ENCODE measurements around the gene SYNE2.
"Not testable (repeated sequence)": the region's sequence is repeated elsewhere in the genome, so short reads cannot be mapped to it uniquely, and the experiment has no call there.

Gene SYNE2

DNA sequence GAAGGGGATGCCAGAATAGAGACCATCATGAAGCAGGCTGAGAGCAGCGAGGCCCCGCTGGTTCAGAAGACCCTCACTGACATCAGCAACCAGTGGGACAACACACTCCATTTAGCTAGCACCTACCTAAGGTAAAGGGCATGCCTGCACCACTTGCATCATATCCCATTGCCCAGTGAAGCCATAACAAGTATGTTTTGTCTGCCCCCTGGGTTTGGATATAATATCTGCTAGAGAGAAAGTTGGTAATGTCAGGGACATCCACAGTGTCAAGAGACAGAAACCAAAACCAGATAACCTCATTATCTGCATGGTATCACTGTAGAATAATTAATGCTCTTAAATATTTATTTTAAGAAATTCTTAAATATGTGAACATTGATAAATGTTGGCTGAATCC lies 173.8 kb downstream of the SYNE2 start:
- no peak for DNase-seq

DNA sequence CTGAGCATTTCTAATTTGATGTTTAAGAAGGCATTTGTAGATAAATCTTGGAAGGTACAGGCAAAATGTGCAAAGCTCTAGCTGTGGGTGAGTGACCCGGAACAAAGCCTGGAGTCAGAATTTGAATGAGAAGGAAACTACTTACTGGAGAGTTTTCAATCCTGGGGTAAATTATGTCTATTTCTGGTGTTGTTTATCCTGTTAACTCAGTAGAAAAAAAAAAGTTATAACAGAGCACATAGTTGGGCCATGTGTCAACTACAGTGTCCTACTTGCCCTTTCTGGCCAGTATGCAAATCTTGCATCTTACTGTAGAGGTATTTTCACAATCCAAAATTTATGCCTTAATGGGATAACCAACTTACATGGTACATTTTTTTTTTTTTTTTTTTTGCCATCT lies 182.3 kb downstream of the SYNE2 start:
- DNase-seq = no peak

GRCh38 chr14:64037869-64038745 lies 185.3 kb downstream of the SYNE2 start:
- DNase-seq = not testable (repeated sequence)

GRCh38 chr14:64038841-64039542 lies 186.2 kb downstream of the SYNE2 start:
- no peak for DNase-seq

DNA sequence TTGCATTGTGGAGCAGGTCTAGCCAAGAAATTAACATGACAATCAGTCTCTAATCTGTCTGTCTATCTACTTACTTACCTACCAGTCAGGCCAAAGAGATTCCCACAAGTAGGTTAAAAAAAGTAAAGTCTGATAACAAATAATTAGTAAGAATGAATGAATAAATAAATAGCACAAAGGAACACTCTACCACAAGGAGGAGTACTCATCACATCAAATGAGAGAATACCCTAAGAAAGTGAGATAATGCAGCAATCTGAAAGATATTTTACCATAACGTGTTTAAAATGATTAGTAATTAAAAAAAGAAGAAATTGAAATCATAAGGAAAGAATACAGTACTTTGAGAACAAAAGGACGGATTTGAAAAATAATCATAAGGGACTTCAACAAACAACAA lies 187.2 kb downstream of the SYNE2 start:
- DNase-seq = no peak

DNA sequence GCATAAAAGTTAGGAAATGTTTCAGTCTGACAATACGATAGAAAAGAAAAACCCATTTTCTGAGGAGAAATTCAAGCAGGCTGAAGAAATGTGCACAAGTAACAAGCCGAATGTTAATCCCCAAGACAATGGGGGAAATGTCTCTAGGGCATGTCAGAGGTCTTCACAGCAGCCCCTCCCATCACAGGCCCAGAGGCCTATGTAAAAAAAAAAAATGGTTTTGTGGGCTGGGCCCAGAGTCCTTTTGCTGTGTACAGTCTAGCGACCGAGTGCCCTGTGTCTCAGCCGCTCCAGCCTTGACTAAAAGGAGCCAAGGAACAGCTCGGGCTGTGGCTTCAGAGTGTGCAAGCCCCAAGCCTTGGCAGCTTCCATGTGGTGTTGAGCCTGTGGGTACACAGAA lies 190.5 kb downstream of the SYNE2 start:
- not testable (repeated sequence) for DNase-seq

- no peak for DNase-seq
Observed at GRCh38 chr14:64045091-64045490, 192.3 kb downstream of the SYNE2 start.

GRCh38 chr14:64049616-64050381 lies 197.0 kb downstream of the SYNE2 start:
- no peak for DNase-seq

GRCh38 chr14:64053694-64054669 lies 201.2 kb downstream of the SYNE2 start:
- no peak for DNase-seq

DNA sequence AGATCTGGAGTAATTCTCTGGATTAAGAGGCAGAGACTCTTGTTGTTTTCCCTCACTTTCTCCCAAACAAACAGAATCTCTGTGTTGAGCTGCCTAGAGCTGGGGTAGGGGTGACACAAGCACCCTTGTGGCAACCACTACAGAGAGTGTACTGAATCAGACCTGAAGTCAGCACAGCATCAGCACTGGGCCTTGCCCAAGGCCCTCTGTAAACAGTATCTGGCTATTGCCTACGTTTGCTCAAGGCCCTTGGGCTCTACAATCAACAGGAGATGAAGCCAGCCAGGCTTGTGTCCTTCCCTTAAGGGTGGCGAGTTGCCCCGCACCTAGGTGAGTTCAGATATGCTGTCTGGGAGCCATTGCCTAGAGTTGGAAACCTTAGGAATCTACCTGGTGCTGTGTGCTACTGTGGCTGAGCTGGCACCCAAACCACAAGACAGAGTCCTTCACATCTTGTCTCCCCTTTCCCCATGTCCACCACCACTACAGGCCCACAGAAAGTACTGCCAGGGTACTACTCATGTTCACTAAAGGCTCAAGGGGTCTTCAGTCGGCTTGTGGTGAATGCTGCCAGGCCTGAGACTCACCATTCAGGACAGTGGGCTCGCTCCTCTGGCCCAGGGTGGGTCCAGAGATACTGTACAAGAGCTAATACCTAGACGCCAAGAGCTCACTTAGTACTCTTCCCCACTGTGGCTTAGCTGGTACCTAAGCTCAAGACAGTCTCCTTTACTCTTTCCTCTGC lies 206.8 kb downstream of the SYNE2 start:
- no peak for DNase-seq

DNA sequence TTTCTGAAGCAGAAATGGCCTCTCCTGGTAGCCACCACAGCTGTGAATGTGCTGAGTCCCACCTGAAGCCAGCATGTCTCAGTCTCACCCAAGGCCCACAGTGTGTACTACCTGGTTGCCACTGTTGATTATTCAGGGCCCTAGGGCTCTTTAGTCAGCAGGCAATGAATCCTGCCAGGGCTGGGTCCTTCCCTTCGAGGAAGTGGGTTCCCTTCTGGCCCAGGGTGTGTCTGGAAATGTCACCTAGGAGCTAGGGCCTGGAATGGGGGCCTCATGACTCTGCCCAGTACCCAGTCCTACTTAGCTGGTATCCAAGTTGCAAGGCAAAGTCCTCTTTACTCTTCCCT lies 207.4 kb downstream of the SYNE2 start:
- no peak for DNase-seq

DNA sequence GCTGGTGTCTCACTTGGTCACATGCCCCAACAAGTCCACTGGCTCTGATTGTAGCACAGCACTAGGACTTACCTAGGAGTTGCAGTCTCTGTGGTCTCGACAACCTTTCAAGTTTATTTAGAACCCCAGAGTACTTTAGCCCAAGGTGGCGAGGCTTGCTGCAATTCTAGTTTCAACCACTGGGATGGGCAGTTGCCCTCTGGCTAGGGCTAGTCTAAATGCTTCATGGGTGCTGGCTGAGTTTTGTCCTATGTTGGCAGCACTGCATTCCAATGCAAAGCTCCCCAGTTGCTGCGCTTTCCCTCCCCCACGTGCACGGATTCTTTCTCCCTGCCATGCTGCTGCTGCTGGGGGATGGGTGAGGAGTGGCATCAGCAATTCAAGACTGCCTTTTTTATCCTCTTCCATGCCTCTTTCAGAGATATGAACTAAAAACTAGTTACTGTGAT lies 207.9 kb downstream of the SYNE2 start:
- DNase-seq = no peak

GRCh38 chr14:64061115-64061514 lies 208.3 kb downstream of the SYNE2 start:
- no peak for DNase-seq

DNA sequence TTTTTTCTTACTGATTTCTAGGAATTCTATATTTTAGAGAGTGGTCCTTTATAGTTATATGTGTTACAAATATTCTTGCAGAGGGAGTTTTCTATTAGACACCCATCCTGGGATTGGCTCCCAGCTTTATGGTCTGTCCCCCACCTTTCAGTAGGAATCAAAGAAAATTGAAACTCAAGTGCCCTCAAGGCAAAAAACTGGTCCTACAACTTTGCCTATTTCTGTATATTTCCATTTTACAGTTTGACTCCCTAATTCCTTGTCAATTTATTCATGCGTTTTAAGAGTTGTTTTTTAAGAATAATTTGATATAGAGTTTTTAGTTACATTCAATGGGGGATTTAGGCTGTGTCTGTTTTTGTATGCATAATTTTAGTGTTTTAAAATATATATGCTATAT lies 208.9 kb downstream of the SYNE2 start:
- no peak for DNase-seq

- DNase-seq = no peak
Observed at GRCh38 chr14:64062381-64063115, 209.7 kb downstream of the SYNE2 start.

- DNase-seq = no peak
Observed at GRCh38 chr14:64064447-64064846, 211.6 kb downstream of the SYNE2 start.

DNA sequence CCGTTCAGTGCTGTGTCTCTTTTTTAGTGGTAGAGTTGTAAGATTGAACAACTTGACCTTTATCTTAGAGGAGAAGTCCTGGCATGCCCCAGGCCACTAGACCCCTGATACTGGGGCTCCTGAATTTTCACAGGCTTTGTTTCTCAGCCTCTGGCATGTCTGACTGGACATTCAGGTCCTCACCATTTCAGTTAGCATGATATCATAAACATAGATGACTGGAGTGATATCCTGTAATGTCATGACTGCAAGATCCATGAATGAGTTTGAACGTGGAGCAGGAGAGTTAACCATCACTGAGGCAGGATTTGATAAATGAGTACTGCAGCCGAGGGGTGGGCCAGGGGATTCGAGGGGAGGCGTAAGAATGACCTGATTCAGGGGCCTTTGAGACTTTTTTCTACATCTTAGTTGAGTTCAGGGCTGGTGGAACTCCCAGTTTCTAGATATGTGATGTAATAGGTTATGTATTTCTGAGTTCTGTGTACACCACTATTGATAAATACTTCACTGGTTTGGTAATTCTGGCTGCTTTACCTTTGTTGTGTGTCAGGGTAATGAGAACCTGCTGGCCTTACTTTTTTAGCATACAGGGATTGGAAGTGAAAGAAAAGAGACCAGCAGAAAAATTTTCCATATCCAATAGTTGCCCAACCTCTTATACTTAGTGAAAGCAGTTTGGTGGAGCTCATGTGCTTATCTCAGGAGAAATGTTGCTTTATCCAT lies 217.0 kb downstream of the SYNE2 start:
- DNase-seq = no peak

DNA sequence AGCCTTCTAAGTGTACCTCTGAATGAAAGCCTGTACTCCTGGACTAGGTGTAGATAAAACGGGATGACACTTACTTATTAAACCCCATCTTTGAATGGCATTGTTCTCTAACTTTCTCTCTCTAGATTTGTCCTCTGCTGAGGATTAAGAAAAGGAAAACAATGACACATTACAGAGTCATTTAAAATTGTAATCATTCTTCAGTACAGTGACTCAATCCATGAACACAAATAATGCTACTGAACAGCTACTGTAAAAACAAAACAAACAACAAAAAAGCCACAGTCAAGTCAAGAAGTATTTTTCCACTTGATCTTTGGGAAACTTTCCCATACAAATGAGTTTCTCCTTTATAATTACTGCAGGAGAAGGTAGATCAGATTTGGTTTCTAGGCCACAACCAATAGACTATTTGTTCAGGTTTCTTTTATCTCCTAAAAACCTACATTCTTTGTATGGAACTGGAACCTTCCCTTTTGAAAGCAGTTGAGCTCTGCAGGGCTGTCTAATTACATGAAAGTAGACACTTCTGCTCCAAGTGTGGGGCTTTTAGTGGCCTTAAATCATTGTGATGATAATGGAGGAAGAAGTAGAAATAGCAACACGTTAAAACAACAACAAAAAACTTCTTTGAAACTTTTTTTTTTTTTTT lies 222.3 kb downstream of the SYNE2 start:
- DNase-seq = no peak

GRCh38 chr14:64075613-64076005 lies 222.8 kb downstream of the SYNE2 start:
- DNase-seq = no peak

DNA sequence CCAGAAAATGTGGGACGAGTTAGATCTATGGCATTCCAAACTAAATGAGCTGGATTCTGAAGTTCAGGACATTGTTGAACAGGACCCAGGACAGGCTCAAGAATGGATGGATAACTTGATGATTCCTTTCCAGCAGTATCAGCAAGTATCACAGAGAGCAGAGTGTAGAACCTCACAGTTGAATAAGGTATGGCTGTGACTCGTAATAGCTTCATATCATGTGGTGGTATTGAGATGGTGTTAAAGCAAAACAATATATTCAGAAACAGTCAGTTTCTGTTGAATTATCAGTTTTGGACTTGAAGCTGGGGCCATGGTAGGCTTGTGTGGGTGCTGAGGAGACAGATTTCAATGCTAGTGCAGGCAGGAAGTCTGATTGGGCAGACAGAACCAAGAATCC lies 227.6 kb downstream of the SYNE2 start:
- DNase-seq = no peak
